HuH-7 (cell line): Measurements from ENCODE around the gene UTP15.

ENCODE experiments used
- DNase-seq: peaks from one replicate; pipeline ENCODE4 v3.0.0; 2011; ENCODE audit warnings: low spot score

The UTP15 gene

GRCh38 chr5:73565969-73566547, 515 bp downstream of the UTP15 start:
- no peak for DNase-seq

- DNase-seq, result no peak
These were observed 17.0 kb downstream of the UTP15 start for GRCh38 chr5:73582285-73583145.

GRCh38 chr5:73587923-73588322, 22.4 kb downstream of the UTP15 start:
- DNase-seq, result no peak

GRCh38 chr5:73591102-73591695, 25.7 kb downstream of the UTP15 start:
- peak; percentile 45 for DNase-seq

GRCh38 chr5:73591698-73592501, 26.4 kb downstream of the UTP15 start:
- DNase-seq, result no peak

- no peak for DNase-seq
These were observed 27.0 kb downstream of the UTP15 start for GRCh38 chr5:73592551-73592950.

- peak; percentile 17 for DNase-seq
These were observed 31.3 kb downstream of the UTP15 start for GRCh38 chr5:73596705-73597328.

- DNase-seq, result no peak
These were observed 33.8 kb downstream of the UTP15 start for GRCh38 chr5:73599380-73599779.

GRCh38 chr5:73603998-73604397, 38.5 kb downstream of the UTP15 start:
- no peak for DNase-seq

GRCh38 chr5:73605223-73606087, 39.9 kb downstream of the UTP15 start:
- no peak for DNase-seq

- DNase-seq, result no peak
These were observed 40.7 kb downstream of the UTP15 start for GRCh38 chr5:73606206-73606753.

- DNase-seq, result no peak
These were observed 41.7 kb downstream of the UTP15 start for GRCh38 chr5:73607228-73607627.

- DNase-seq, result no peak
These were observed 47.3 kb downstream of the UTP15 start for GRCh38 chr5:73612799-73613198.

GRCh38 chr5:73615085-73615484, 49.5 kb downstream of the UTP15 start:
- DNase-seq, result no peak

- DNase-seq, result no peak
These were observed 50.4 kb downstream of the UTP15 start for GRCh38 chr5:73615947-73616346.

- DNase-seq, result no peak
These were observed 52.2 kb downstream of the UTP15 start for GRCh38 chr5:73617510-73618279.

GRCh38 chr5:73619606-73620333, 54.2 kb downstream of the UTP15 start:
- no peak for DNase-seq

GRCh38 chr5:73620334-73620687, 54.8 kb downstream of the UTP15 start:
- no peak for DNase-seq

- no peak for DNase-seq
These were observed 57.5 kb downstream of the UTP15 start for GRCh38 chr5:73623060-73623459.
